ENCODE results near the gene TMIE.

DNA sequence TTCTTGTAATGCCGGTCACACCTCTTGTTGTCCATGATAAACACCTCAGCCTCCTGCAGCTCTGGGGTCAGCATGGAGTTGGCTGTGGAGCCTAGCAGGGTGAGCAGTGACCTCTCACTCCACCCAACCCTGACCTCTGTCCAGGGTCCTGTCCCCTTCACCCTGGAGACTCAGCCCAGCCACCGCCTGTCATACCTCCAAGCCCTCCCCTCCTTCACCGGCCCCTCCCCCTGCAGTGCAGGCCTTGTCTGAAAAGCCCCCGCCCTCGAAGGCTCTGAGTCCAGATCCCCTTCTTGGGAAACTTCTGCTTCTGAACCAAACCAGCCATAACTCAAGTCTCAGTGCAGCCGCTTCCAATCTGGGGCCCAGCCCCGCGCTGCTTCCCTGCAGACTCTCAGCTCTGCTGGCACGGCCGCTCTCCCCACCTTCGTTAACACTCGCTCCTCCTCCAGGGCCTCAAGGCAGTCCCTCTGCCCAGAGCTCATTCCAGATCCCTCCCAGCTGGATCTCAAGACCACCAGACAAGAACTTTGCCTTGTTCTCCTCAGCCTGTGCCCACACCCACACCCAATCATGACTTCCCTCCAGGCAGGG is 41.9 kb downstream of the TMIE start:
- TF ChIP-seq USF2 (CRISPR knock-in tag; IDR thresholded peaks at IDR 0.05) = no peak
- no peak for TF ChIP-seq ZNF239 (CRISPR knock-in tag; IDR thresholded peaks at IDR 0.05)
- no peak for TF ChIP-seq SRF (CRISPR knock-in tag; IDR thresholded peaks at IDR 0.05)
- no peak for TF ChIP-seq RAD21 (CRISPR knock-in tag; conservative IDR thresholded peaks at IDR 0.05 in 1 of 2, IDR thresholded peaks at IDR 0.05 in 1 of 2)
- no peak for TF ChIP-seq ZFX (CRISPR knock-in tag; IDR thresholded peaks at IDR 0.05)
- TF ChIP-seq NFYB (IDR thresholded peaks at IDR 0.05; ENCODE audit: extremely low read depth, insufficient read length) = no peak
- TF ChIP-seq, protein P1, sequence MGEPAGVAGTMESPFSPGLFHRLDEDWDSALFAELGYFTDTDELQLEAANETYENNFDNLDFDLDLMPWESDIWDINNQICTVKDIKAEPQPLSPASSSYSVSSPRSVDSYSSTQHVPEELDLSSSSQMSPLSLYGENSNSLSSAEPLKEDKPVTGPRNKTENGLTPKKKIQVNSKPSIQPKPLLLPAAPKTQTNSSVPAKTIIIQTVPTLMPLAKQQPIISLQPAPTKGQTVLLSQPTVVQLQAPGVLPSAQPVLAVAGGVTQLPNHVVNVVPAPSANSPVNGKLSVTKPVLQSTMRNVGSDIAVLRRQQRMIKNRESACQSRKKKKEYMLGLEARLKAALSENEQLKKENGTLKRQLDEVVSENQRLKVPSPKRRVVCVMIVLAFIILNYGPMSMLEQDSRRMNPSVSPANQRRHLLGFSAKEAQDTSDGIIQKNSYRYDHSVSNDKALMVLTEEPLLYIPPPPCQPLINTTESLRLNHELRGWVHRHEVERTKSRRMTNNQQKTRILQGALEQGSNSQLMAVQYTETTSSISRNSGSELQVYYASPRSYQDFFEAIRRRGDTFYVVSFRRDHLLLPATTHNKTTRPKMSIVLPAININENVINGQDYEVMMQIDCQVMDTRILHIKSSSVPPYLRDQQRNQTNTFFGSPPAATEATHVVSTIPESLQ (CRISPR knock-in tag; IDR thresholded peaks at IDR 0.05) = no peak
- no peak for TF ChIP-seq SETDB1 (IDR thresholded peaks at IDR 0.05; ENCODE audit: low read length)
- no peak for TF ChIP-seq E2F1 (CRISPR knock-in tag; IDR thresholded peaks at IDR 0.05)
- TF ChIP-seq GABPA (tag; conservative IDR thresholded peaks at IDR 0.05; ENCODE audit: low read depth) = no peak

All from K562 (cell line).